HEK293 (cell line): ENCODE data around the gene TNFSF12.

Experiments
- BCL11B ChIP-seq: fragments of 450-650 bp; formaldehyde crosslinking; IDR thresholded peaks from 2 replicates; pipeline ENCODE4 v1.5.1; 2016; ENCODE audit warnings: low read depth, missing biosample characterization, missing genetic modification characterization
- GLI4 ChIP-seq: fragments of 450-650 bp; formaldehyde crosslinking; IDR thresholded peaks from 2 replicates; pipeline ENCODE4 v1.5.1; 2016; ENCODE audit warnings: missing biosample characterization, missing genetic modification characterization
- KLF16 ChIP-seq: fragments of 450-650 bp; formaldehyde crosslinking; IDR thresholded peaks from 2 replicates; pipeline ENCODE4 v1.5.1; 2017; ENCODE audit warnings: missing biosample characterization, missing genetic modification characterization
- SALL2 ChIP-seq: fragments of 450-650 bp; formaldehyde crosslinking; IDR thresholded peaks from 2 replicates; pipeline ENCODE4 v1.5.0; 2017; ENCODE audit warnings: missing biosample characterization, mild to moderate bottlenecking, missing genetic modification characterization, borderline replicate concordance
- SCRT2 ChIP-seq: fragments of 450-650 bp; formaldehyde crosslinking; IDR thresholded peaks from 2 replicates; pipeline ENCODE4 v1.5.1; 2016; ENCODE audit warnings: missing biosample characterization, missing genetic modification characterization
- ZEB2 ChIP-seq: fragments of 450-650 bp; formaldehyde crosslinking; IDR thresholded peaks from 2 replicates; pipeline ENCODE4 v1.5.1; 2016; ENCODE audit warnings: missing biosample characterization, missing genetic modification characterization
- ZNF146 ChIP-seq: fragments of 450-650 bp; formaldehyde crosslinking; IDR thresholded peaks from 2 replicates; pipeline ENCODE4 v1.5.1; 2016; ENCODE audit warnings: missing biosample characterization, missing genetic modification characterization
- ZNF223 ChIP-seq: fragments of 450-650 bp; formaldehyde crosslinking; IDR thresholded peaks from 2 replicates; pipeline ENCODE4 v1.5.1; 2016; ENCODE audit warnings: missing biosample characterization, missing genetic modification characterization
- ZNF341 ChIP-seq: fragments of 450-650 bp; formaldehyde crosslinking; IDR thresholded peaks from 2 replicates; pipeline ENCODE4; 2016; ENCODE audit warnings: low read depth, missing biosample characterization, missing genetic modification characterization
- ZNF350 ChIP-seq: fragments of 450-650 bp; formaldehyde crosslinking; IDR thresholded peaks from 2 replicates; pipeline ENCODE4 v1.5.0; 2017; ENCODE audit warnings: missing biosample characterization, mild to moderate bottlenecking, missing genetic modification characterization
- ZNF510 ChIP-seq: fragments of 450-650 bp; formaldehyde crosslinking; IDR thresholded peaks from 2 replicates; pipeline ENCODE4 v1.5.1; 2018; ENCODE audit warnings: mild to moderate bottlenecking, missing genetic modification characterization, missing biosample characterization; ENCODE audit not compliant: insufficient replicate concordance
- ZNF561 ChIP-seq: fragments of 450-650 bp; IDR thresholded peaks from 2 replicates; pipeline ENCODE4 v1.5.1; 2018; ENCODE audit warnings: missing biosample characterization, missing genetic modification characterization, borderline replicate concordance
- ZNF623 ChIP-seq: fragments of 450-650 bp; formaldehyde crosslinking; IDR thresholded peaks from 2 replicates; pipeline ENCODE4 v1.5.1; 2016; ENCODE audit warnings: missing biosample characterization, missing genetic modification characterization
- ZNF629 ChIP-seq: fragments of 450-650 bp; formaldehyde crosslinking; IDR thresholded peaks from 2 replicates; pipeline ENCODE4 v1.5.1; 2017; ENCODE audit warnings: missing biosample characterization, missing genetic modification characterization
- ZNF660 ChIP-seq: fragments of 450-650 bp; IDR thresholded peaks from 2 replicates; pipeline ENCODE4 v1.5.1; 2018; ENCODE audit warnings: missing biosample characterization, mild to moderate bottlenecking, missing genetic modification characterization
- TF ChIP-seq, protein P1 (sequence below): fragments of 450-650 bp; formaldehyde crosslinking; IDR thresholded peaks from 2 replicates; pipeline ENCODE4 v1.5.1; 2016; ENCODE audit warnings: missing biosample characterization, missing genetic modification characterization
- TF ChIP-seq, protein P2 (sequence below): fragments of 450-650 bp; formaldehyde crosslinking; IDR thresholded peaks from 2 replicates; pipeline ENCODE4 v1.5.1; 2017; ENCODE audit warnings: missing biosample characterization, missing genetic modification characterization
- TF ChIP-seq, protein P3 (sequence below): fragments of 450-650 bp; formaldehyde crosslinking; conservative IDR thresholded peaks from 2 replicates; pipeline ENCODE4 v1.5.1; 2016; ENCODE audit warnings: low read depth, missing biosample characterization, missing genetic modification characterization
- TF ChIP-seq, protein P4 (sequence below): fragments of 450-650 bp; formaldehyde crosslinking; IDR thresholded peaks from 2 replicates; pipeline ENCODE4 v1.5.1; 2016; ENCODE audit warnings: missing biosample characterization, missing genetic modification characterization
- TF ChIP-seq, protein P5 (sequence below): sonication (generic); formaldehyde crosslinking; IDR thresholded peaks from 2 replicates; pipeline ENCODE4 v1.8.1; 2022; ENCODE audit warnings: mild to moderate bottlenecking, moderate library complexity, missing genetic modification reagents
- TF ChIP-seq, protein P6 (sequence below): fragments of 450-650 bp; formaldehyde crosslinking; IDR thresholded peaks from 2 replicates; pipeline ENCODE4 v1.5.1; 2017; ENCODE audit warnings: missing biosample characterization, missing genetic modification characterization
- TF ChIP-seq, protein P7 (sequence below): fragments of 450-650 bp; formaldehyde crosslinking; IDR thresholded peaks from 2 replicates; pipeline ENCODE4 v1.5.1; 2016; ENCODE audit warnings: missing biosample characterization, missing genetic modification characterization
- TF ChIP-seq, protein P8 (sequence below): fragments of 450-650 bp; formaldehyde crosslinking; IDR thresholded peaks from 2 replicates; pipeline ENCODE4 v1.5.1; 2017; ENCODE audit warnings: missing biosample characterization, missing genetic modification characterization

TNFSF12 gene

DNA sequence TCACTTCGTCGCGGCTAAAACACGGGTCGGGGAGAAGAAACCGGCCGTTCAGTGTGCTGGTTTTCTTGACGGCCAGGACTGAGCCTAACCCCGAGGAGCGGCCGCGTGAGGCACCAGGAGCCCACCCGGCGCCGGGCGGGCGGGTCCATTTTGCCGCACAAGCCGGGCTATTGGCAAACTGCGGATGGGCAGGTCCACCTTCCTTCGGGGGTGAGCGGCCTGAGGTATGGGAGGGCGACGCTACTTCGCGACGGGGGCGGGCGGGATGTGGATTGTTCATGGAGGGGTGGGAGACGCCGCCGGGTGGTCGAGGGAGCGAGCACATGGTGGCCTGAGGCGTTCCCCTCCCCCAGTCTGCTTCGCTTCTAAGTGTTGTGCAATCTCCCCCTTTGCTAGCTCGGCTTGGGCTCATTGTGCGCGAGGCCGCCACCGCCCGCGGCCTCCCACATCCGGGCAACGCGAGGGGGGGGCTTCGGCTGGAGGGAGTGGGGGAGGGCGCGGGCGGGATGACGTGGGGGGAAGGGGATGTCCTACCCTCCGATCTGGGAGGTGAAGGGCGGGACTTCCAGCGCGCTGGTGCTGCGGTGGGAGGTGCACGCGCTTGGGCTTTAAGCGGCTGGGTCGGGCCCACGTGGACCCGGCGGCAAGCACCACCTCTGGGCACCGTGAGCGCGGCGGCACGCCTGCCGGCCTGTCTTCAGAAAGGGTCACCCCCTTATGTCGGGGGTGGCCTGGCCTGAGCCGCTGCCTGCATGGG, 24.6 kb downstream of the TNFSF12 start (continued):
- TF ChIP-seq, protein P1, sequence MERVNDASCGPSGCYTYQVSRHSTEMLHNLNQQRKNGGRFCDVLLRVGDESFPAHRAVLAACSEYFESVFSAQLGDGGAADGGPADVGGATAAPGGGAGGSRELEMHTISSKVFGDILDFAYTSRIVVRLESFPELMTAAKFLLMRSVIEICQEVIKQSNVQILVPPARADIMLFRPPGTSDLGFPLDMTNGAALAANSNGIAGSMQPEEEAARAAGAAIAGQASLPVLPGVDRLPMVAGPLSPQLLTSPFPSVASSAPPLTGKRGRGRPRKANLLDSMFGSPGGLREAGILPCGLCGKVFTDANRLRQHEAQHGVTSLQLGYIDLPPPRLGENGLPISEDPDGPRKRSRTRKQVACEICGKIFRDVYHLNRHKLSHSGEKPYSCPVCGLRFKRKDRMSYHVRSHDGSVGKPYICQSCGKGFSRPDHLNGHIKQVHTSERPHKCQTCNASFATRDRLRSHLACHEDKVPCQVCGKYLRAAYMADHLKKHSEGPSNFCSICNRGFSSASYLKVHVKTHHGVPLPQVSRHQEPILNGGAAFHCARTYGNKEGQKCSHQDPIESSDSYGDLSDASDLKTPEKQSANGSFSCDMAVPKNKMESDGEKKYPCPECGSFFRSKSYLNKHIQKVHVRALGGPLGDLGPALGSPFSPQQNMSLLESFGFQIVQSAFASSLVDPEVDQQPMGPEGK (tag by site-specific recombination): peak; percentile 96
- TF ChIP-seq ZNF146 (tag by site-specific recombination) (no peak), ZNF660 (tag by site-specific recombination) (peak; percentile 49; the same call in 1 of the 2 replicates), ZNF629 (tag by site-specific recombination) (peak; percentile 88), ZEB2 (tag by site-specific recombination) (peak; percentile 57), SALL2 (no peak), ZNF623 (tag by site-specific recombination) (no peak), SCRT2 (tag by site-specific recombination) (no peak), KLF16 (tag by site-specific recombination) (peak; percentile 83), ZNF350 (tag by site-specific recombination) (no peak), GLI4 (tag by site-specific recombination) (peak; percentile 79; the same call in 1 of the 2 replicates), BCL11B (tag by site-specific recombination) (peak; percentile 38; the same call in 1 of the 2 replicates), ZNF510 (tag by site-specific recombination) (no peak), ZNF341 (tag by site-specific recombination) (peak; percentile 97), ZNF223 (tag by site-specific recombination) (no peak; the same call in 1 of the 2 replicates), ZNF561 (tag by site-specific recombination) (no peak)
- TF ChIP-seq, protein P2, sequence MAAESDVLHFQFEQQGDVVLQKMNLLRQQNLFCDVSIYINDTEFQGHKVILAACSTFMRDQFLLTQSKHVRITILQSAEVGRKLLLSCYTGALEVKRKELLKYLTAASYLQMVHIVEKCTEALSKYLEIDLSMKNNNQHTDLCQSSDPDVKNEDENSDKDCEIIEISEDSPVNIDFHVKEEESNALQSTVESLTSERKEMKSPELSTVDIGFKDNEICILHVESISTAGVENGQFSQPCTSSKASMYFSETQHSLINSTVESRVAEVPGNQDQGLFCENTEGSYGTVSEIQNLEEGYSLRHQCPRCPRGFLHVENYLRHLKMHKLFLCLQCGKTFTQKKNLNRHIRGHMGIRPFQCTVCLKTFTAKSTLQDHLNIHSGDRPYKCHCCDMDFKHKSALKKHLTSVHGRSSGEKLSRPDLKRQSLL: no peak
- TF ChIP-seq, protein P3, sequence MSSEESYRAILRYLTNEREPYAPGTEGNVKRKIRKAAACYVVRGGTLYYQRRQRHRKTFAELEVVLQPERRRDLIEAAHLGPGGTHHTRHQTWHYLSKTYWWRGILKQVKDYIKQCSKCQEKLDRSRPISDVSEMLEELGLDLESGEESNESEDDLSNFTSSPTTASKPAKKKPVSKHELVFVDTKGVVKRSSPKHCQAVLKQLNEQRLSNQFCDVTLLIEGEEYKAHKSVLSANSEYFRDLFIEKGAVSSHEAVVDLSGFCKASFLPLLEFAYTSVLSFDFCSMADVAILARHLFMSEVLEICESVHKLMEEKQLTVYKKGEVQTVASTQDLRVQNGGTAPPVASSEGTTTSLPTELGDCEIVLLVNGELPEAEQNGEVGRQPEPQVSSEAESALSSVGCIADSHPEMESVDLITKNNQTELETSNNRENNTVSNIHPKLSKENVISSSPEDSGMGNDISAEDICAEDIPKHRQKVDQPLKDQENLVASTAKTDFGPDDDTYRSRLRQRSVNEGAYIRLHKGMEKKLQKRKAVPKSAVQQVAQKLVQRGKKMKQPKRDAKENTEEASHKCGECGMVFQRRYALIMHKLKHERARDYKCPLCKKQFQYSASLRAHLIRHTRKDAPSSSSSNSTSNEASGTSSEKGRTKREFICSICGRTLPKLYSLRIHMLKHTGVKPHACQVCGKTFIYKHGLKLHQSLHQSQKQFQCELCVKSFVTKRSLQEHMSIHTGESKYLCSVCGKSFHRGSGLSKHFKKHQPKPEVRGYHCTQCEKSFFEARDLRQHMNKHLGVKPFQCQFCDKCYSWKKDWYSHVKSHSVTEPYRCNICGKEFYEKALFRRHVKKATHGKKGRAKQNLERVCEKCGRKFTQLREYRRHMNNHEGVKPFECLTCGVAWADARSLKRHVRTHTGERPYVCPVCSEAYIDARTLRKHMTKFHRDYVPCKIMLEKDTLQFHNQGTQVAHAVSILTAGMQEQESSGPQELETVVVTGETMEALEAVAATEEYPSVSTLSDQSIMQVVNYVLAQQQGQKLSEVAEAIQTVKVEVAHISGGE: peak; percentile 75
- TF ChIP-seq, protein P4, sequence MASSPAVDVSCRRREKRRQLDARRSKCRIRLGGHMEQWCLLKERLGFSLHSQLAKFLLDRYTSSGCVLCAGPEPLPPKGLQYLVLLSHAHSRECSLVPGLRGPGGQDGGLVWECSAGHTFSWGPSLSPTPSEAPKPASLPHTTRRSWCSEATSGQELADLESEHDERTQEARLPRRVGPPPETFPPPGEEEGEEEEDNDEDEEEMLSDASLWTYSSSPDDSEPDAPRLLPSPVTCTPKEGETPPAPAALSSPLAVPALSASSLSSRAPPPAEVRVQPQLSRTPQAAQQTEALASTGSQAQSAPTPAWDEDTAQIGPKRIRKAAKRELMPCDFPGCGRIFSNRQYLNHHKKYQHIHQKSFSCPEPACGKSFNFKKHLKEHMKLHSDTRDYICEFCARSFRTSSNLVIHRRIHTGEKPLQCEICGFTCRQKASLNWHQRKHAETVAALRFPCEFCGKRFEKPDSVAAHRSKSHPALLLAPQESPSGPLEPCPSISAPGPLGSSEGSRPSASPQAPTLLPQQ (tag by site-specific recombination): peak; percentile 95
- TF ChIP-seq, protein P5, sequence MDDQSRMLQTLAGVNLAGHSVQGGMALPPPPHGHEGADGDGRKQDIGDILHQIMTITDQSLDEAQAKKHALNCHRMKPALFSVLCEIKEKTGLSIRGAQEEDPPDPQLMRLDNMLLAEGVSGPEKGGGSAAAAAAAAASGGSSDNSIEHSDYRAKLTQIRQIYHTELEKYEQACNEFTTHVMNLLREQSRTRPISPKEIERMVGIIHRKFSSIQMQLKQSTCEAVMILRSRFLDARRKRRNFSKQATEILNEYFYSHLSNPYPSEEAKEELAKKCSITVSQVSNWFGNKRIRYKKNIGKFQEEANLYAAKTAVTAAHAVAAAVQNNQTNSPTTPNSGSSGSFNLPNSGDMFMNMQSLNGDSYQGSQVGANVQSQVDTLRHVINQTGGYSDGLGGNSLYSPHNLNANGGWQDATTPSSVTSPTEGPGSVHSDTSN: peak; percentile 62; the same call in 1 of the 2 replicates
- TF ChIP-seq, protein P6, sequence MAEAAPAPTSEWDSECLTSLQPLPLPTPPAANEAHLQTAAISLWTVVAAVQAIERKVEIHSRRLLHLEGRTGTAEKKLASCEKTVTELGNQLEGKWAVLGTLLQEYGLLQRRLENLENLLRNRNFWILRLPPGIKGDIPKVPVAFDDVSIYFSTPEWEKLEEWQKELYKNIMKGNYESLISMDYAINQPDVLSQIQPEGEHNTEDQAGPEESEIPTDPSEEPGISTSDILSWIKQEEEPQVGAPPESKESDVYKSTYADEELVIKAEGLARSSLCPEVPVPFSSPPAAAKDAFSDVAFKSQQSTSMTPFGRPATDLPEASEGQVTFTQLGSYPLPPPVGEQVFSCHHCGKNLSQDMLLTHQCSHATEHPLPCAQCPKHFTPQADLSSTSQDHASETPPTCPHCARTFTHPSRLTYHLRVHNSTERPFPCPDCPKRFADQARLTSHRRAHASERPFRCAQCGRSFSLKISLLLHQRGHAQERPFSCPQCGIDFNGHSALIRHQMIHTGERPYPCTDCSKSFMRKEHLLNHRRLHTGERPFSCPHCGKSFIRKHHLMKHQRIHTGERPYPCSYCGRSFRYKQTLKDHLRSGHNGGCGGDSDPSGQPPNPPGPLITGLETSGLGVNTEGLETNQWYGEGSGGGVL (tag by site-specific recombination): peak; percentile 98
- TF ChIP-seq, protein P7, sequence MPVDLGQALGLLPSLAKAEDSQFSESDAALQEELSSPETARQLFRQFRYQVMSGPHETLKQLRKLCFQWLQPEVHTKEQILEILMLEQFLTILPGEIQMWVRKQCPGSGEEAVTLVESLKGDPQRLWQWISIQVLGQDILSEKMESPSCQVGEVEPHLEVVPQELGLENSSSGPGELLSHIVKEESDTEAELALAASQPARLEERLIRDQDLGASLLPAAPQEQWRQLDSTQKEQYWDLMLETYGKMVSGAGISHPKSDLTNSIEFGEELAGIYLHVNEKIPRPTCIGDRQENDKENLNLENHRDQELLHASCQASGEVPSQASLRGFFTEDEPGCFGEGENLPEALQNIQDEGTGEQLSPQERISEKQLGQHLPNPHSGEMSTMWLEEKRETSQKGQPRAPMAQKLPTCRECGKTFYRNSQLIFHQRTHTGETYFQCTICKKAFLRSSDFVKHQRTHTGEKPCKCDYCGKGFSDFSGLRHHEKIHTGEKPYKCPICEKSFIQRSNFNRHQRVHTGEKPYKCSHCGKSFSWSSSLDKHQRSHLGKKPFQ (tag by site-specific recombination): no peak; the same call in 1 of the 2 replicates
- TF ChIP-seq, protein P8, sequence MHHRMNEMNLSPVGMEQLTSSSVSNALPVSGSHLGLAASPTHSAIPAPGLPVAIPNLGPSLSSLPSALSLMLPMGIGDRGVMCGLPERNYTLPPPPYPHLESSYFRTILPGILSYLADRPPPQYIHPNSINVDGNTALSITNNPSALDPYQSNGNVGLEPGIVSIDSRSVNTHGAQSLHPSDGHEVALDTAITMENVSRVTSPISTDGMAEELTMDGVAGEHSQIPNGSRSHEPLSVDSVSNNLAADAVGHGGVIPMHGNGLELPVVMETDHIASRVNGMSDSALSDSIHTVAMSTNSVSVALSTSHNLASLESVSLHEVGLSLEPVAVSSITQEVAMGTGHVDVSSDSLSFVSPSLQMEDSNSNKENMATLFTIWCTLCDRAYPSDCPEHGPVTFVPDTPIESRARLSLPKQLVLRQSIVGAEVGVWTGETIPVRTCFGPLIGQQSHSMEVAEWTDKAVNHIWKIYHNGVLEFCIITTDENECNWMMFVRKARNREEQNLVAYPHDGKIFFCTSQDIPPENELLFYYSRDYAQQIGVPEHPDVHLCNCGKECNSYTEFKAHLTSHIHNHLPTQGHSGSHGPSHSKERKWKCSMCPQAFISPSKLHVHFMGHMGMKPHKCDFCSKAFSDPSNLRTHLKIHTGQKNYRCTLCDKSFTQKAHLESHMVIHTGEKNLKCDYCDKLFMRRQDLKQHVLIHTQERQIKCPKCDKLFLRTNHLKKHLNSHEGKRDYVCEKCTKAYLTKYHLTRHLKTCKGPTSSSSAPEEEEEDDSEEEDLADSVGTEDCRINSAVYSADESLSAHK (tag by site-specific recombination): peak; percentile 36; the same call in 1 of the 2 replicates
